GM18520 (cell line): ENCODE data around the gene MEGF11.

Experiments used
- ATAC-seq: cut with Tn5 transposase; IDR thresholded peaks from one replicate; pipeline ENCODE4 v1.9.1; 2021; ENCODE audit not compliant: unreplicated experiment

Gene MEGF11

GRCh38 chr15:65954289-65954741 is 299.2 kb downstream of the MEGF11 start:
- no peak for ATAC-seq

- no peak for ATAC-seq
Observed at GRCh38 chr15:65953622-65954021, 299.9 kb downstream of the MEGF11 start.

- no peak for ATAC-seq
Observed at GRCh38 chr15:65952391-65953053, 301.0 kb downstream of the MEGF11 start.

- ATAC-seq: no peak
Observed at GRCh38 chr15:65951007-65951406, 302.5 kb downstream of the MEGF11 start.

GRCh38 chr15:65949491-65949890 is 304.1 kb downstream of the MEGF11 start:
- ATAC-seq: no peak

GRCh38 chr15:65949011-65949410 is 304.5 kb downstream of the MEGF11 start:
- ATAC-seq: no peak

GRCh38 chr15:65948383-65948782 is 305.2 kb downstream of the MEGF11 start:
- ATAC-seq: no peak

GRCh38 chr15:65947041-65947440 is 306.5 kb downstream of the MEGF11 start:
- no peak for ATAC-seq

GRCh38 chr15:65945616-65946015 is 307.9 kb downstream of the MEGF11 start:
- ATAC-seq: no peak

GRCh38 chr15:65944404-65944803 is 309.1 kb downstream of the MEGF11 start:
- ATAC-seq: no peak

- no peak for ATAC-seq
Observed at GRCh38 chr15:65942436-65942835, 311.1 kb downstream of the MEGF11 start.

- ATAC-seq: no peak
Observed at GRCh38 chr15:65940618-65940909, 313.0 kb downstream of the MEGF11 start.

- no peak for ATAC-seq
Observed at GRCh38 chr15:65939901-65940617, 313.5 kb downstream of the MEGF11 start.

GRCh38 chr15:65938604-65939003 is 314.9 kb downstream of the MEGF11 start:
- ATAC-seq: no peak

- no peak for ATAC-seq
Observed at GRCh38 chr15:65937476-65937875, 316.1 kb downstream of the MEGF11 start.

GRCh38 chr15:65937054-65937453 is 316.5 kb downstream of the MEGF11 start:
- no peak for ATAC-seq

- no peak for ATAC-seq
Observed at GRCh38 chr15:65936282-65936681, 317.3 kb downstream of the MEGF11 start.

- no peak for ATAC-seq
Observed at GRCh38 chr15:65935391-65935790, 318.2 kb downstream of the MEGF11 start.

- ATAC-seq: no peak
Observed at GRCh38 chr15:65931221-65931620, 322.3 kb downstream of the MEGF11 start.

- ATAC-seq: no peak
Observed at GRCh38 chr15:65930134-65930533, 323.4 kb downstream of the MEGF11 start.

GRCh38 chr15:65929573-65929972 is 324.0 kb downstream of the MEGF11 start:
- ATAC-seq: no peak

GRCh38 chr15:65927545-65927944 is 326.0 kb downstream of the MEGF11 start:
- ATAC-seq: no peak

- no peak for ATAC-seq
Observed at GRCh38 chr15:65926899-65927298, 326.7 kb downstream of the MEGF11 start.
